ENCODE results near the gene ADNP.
"Not testable (repeated sequence)": the region's sequence is repeated elsewhere in the genome, so short reads cannot be mapped to it uniquely, and the experiment has no call there.

ADNP gene

GRCh38 chr20:50931306-50932015 lies at the start of gene ADNP:
ADNP (minus strand) TSS chr20:50931437; CDS start chr20:50903996, 27,441 bp downstream.
- peak; percentile 93 for DNase-seq

- no peak for DNase-seq
Measured at GRCh38 chr20:50980071-50980681, 48.9 kb upstream of the ADNP start.

GRCh38 chr20:50978533-50978932 lies 47.3 kb upstream of the ADNP start:
- DNase-seq = not testable (repeated sequence)

- DNase-seq = no peak
Measured at GRCh38 chr20:50977066-50978021, 46.1 kb upstream of the ADNP start.

- no peak for DNase-seq
Measured at GRCh38 chr20:50975701-50976330, 44.6 kb upstream of the ADNP start.

GRCh38 chr20:50969912-50970311 lies 38.7 kb upstream of the ADNP start:
- no peak for DNase-seq

- DNase-seq = no peak
Measured at GRCh38 chr20:50969435-50969834, 38.2 kb upstream of the ADNP start.

- no peak for DNase-seq
Measured at GRCh38 chr20:50968289-50968688, 37.1 kb upstream of the ADNP start.

GRCh38 chr20:50967586-50967985 lies 36.3 kb upstream of the ADNP start:
- DNase-seq = no peak

- no peak for DNase-seq
Measured at GRCh38 chr20:50959543-50960126, 28.4 kb upstream of the ADNP start.

- peak; percentile 94 for DNase-seq
Measured at GRCh38 chr20:50958615-50959542, 27.6 kb upstream of the ADNP start, which contains the start of gene MOCS3. MOCS3 (plus strand) TSS chr20:50958818; CDS start chr20:50958843, 25 bp downstream.

GRCh38 chr20:50957798-50958614 lies 26.8 kb upstream of the ADNP start, which contains the start of gene DPM1:
DPM1 (minus strand) TSS chr20:50958532; CDS start chr20:50958523, 9 bp downstream.
- no peak for DNase-seq

GRCh38 chr20:50957276-50957675 lies 26.0 kb upstream of the ADNP start:
- DNase-seq = no peak

GRCh38 chr20:50953821-50954220 lies 22.6 kb upstream of the ADNP start:
- DNase-seq = no peak

- DNase-seq = no peak
Measured at GRCh38 chr20:50953196-50953595, 22.0 kb upstream of the ADNP start.

- no peak for DNase-seq
Measured at GRCh38 chr20:50948132-50948785, 17.0 kb upstream of the ADNP start.

GRCh38 chr20:50943069-50943468 lies 11.8 kb upstream of the ADNP start:
- DNase-seq = no peak

- DNase-seq = no peak
Measured at GRCh38 chr20:50933589-50933988, 2.4 kb upstream of the ADNP start.

- no peak for DNase-seq
Measured at GRCh38 chr20:50932691-50933280, 1.5 kb upstream of the ADNP start.
